Caco-2 (cell line): ENCODE measurements around the gene DOHH. TPM values are rescaled to one million over a fixed set of nuclear protein-coding genes. Genes with fewer than 3 reads are reported as not detected.

Experiments used
- BruUV-seq: library from RNA; stranded (reverse); fragments of 400-500 nt; replicated peaks from 2 replicates; lab custom pipeline; 2021; lab: Mats Ljungman, UMichigan
- CTCF ChIA-PET: fragments of 300-600 bp; sonication (Branson Sonifier 250); formaldehyde crosslinking; loops from one replicate; lab custom pipeline; 2022; ENCODE audit warnings: antibody characterized with exemption; lab: Charles Lee
- POLR2A ChIA-PET: fragments of 300-600 bp; sonication (Branson Sonifier 250); formaldehyde crosslinking; loops from one replicate; lab custom pipeline; 2022; ENCODE audit warnings: antibody characterized with exemption; lab: Charles Lee
- DNase-seq, 2 experiments: peaks; one replicate each; pipeline versions ENCODE4 v3.0.0 to v3.0.0-alpha.2; 2020 to 2022
- H3K27me3 ChIP-seq: replicated peaks from 2 replicates; pipeline ENCODE4 v1.6.0; 2011; ENCODE audit warnings: low read length; ENCODE audit not compliant: control insufficient read depth, insufficient read depth
- H3K36me3 ChIP-seq: 2 replicates; pipeline ENCODE4 v1.5.1; 2011; ENCODE audit warnings: low read length; ENCODE audit not compliant: control insufficient read depth, insufficient read depth
- H3K4me1 ChIP-seq: fragments of 250-450 bp; sonication (Bioruptor Pico); 2 replicates; pipeline ENCODE4 v1.5.1; 2020; ENCODE audit warnings: mild to moderate bottlenecking
- H3K4me3 ChIP-seq: 2 replicates; pipeline ENCODE4 v1.5.1; 2011; ENCODE audit warnings: low read depth, mild to moderate bottlenecking, control low read depth, low read length
- H3K9me3 ChIP-seq: fragments of 250-450 bp; sonication (Bioruptor Pico); 2 replicates; pipeline ENCODE4 v1.5.1; 2020; ENCODE audit warnings: mild to moderate bottlenecking, moderate library complexity
- H3K27ac Mint-ChIP-seq: one replicate; pipeline ENCODE4 v1.8.0; 2022; ENCODE audit warnings: mixed read lengths; ENCODE audit not compliant: unreplicated experiment
- H3K27me3 Mint-ChIP-seq: one replicate; pipeline ENCODE4 v1.8.0; 2022; ENCODE audit warnings: mixed read lengths; ENCODE audit not compliant: insufficient read depth, unreplicated experiment
- H3K36me3 Mint-ChIP-seq: one replicate; pipeline ENCODE4 v1.8.0; 2022; ENCODE audit warnings: mild to moderate bottlenecking, mixed read lengths; ENCODE audit not compliant: insufficient read depth, unreplicated experiment
- H3K4me1 Mint-ChIP-seq: one replicate; pipeline ENCODE4 v1.8.0; 2022; ENCODE audit warnings: low read depth, mixed read lengths; ENCODE audit not compliant: unreplicated experiment
- H3K4me3 Mint-ChIP-seq: one replicate; pipeline ENCODE4 v1.8.0; 2022; ENCODE audit warnings: mild to moderate bottlenecking, moderate library complexity, mixed read lengths; ENCODE audit not compliant: unreplicated experiment
- H3K9me3 Mint-ChIP-seq: one replicate; pipeline ENCODE4 v1.8.0; 2022; ENCODE audit warnings: mixed read lengths; ENCODE audit not compliant: unreplicated experiment
- intact Hi-C: fragments of 100-400 bp; cut with micrococcal nuclease; formaldehyde crosslinking; loops from one replicate; pipeline ENCODE4 v1.10.0; 2022; ENCODE audit not compliant: unreplicated experiment
- total RNA-seq: library from RNA; stranded (reverse); gene quantifications from 2 replicates; pipeline ENCODE4 v1.2.3, GENCODE V29; 2022
- TF ChIP-seq, protein P1 (sequence below), 2 experiments: fragments of 200-600 bp in 1 of 2; IDR thresholded peaks; 1 replicate in 1 of 2; 2 replicates in 1 of 2; pipeline versions ENCODE4 v1.5.1 to v1.8.0; 2011 to 2022; ENCODE audit warnings: antibody characterized with exemption in 1 of 2, control low read depth in 1 of 2, inconsistent platforms in 1 of 2, low read depth in 1 of 2, low read length in 1 of 2, mild to moderate bottlenecking in 1 of 2, moderate library complexity in 1 of 2; ENCODE audit not compliant: insufficient read depth in 1 of 2, severe bottlenecking in 1 of 2, unreplicated experiment in 1 of 2

The DOHH gene
- total RNA-seq, 1 experiment from 2014 or later, result 17.4 TPM

DNA sequence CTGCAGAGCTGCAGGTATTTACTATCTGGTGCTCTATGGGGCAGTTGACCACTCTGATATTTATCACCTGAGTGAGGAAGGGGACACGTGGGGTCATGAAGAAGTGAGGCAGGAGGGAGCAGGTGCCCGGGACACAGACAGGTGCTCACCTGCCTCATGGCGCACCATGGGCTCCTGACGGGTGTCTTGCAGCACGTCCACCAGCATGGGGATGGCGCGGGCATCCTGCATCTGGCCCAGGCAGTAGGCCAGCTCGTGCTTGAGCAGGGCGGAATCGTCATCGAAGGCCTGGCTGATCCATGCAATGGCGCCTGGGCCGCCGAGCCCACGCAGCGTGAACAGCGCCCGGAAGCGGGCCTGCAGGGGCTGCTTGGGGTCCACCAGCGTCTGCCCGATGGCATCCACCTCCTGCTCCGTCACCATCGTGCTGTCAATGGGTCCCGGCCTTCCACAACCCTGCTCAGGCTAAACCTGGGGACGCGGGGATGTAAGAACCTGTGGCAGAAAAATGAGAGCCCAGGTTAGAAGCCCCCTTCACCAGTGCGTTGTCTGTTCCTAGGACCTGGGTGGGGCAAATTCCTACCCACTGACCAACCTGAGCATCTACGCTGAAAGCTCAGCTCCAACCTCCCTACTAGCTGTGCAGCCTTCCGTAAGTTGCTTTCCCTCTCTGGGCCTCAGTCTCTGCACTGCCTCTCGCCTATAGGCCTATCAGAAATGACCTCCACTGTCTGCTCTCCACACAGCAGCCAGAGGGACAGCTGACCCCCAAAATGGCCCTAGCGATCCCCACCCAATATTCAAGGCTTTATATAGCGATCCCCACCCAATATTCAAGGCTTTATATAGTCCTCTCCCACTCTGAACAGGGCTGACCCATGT, 3.8 kb downstream of the DOHH start:
- Mint-ChIP-seq H3K4me3 (no peak overlapping the region), H3K9me3 (no peaks in the 10 kb centered on the region), H3K4me1 (peaks cover 11% of the 10 kb centered on the region), H3K36me3 (peaks cover 42% of the 10 kb centered on the region), H3K27ac (no peak overlapping the region), H3K27me3 (no peaks in the 10 kb centered on the region)
- intact Hi-C loops, result loop anchor here (1.0 kb wide), 1 partner anchor 9 kb away; no protein-coding TSS in a partner anchor
- no TSS peak for BruUV-seq
- TF ChIP-seq, protein P1, sequence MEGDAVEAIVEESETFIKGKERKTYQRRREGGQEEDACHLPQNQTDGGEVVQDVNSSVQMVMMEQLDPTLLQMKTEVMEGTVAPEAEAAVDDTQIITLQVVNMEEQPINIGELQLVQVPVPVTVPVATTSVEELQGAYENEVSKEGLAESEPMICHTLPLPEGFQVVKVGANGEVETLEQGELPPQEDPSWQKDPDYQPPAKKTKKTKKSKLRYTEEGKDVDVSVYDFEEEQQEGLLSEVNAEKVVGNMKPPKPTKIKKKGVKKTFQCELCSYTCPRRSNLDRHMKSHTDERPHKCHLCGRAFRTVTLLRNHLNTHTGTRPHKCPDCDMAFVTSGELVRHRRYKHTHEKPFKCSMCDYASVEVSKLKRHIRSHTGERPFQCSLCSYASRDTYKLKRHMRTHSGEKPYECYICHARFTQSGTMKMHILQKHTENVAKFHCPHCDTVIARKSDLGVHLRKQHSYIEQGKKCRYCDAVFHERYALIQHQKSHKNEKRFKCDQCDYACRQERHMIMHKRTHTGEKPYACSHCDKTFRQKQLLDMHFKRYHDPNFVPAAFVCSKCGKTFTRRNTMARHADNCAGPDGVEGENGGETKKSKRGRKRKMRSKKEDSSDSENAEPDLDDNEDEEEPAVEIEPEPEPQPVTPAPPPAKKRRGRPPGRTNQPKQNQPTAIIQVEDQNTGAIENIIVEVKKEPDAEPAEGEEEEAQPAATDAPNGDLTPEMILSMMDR (IDR thresholded peaks at IDR 0.05; ENCODE audit: insufficient read depth in 1 of 2, low read depth in 1 of 2, low read length in 1 of 2, severe bottlenecking in 1 of 2, unreplicated experiment in 1 of 2), result no peak
- CTCF ChIA-PET, result no interaction called here
- DNase-seq, result no peak
- Histone ChIP-seq H3K4me3 (no peak overlapping the region), H3K27me3 (no peaks in the 10 kb centered on the region), H3K36me3 (no peaks in the 10 kb centered on the region), H3K9me3 (no peaks in the 10 kb centered on the region), H3K4me1 (peaks cover 4% of the 10 kb centered on the region; the same call in 1 of the 2 replicates)
- POLR2A ChIA-PET, result no interaction called here

DNA sequence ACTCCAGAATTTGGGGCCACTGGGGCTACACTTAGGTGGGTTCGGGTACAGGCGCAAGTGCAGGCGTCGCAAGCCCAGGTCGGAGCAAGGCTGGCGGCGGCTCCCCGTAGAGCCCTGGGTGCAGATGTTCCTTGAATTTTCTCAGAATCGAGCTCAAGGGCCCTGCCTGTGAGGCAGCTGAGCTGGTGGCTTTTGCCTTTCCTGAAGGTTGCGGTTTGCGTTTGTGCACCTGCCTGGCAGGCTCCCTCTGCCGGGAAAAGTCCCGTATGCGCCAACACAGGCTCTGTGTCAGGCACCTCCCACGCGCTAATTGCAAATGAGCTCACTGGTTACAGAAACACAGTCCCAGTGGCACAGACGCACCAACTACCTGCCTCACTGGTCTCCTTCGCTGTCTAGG, 5.9 kb downstream of the DOHH start:
- BruUV-seq, result no TSS peak
- DNase-seq, result no peak
- CTCF ChIA-PET, result interaction anchor here (0.5 to 1.0 kb wide), 2 partner anchors 9 to 31 kb away, joined by 3 to 4 read pairs; no protein-coding TSS in a partner anchor
- H3K4me3 ChIP-seq, result no peak overlapping the region
- intact Hi-C loops, result no loop called here
- no peaks in the 10 kb centered on the region for H3K27me3 Mint-ChIP-seq
- no peaks in the 10 kb centered on the region for H3K9me3 ChIP-seq
- H3K27me3 ChIP-seq, result no peaks in the 10 kb centered on the region
- no peaks in the 10 kb centered on the region for H3K9me3 Mint-ChIP-seq
- TF ChIP-seq, protein P1 (IDR thresholded peaks at IDR 0.05; ENCODE audit: insufficient read depth in 1 of 2, low read depth in 1 of 2, low read length in 1 of 2, severe bottlenecking in 1 of 2, unreplicated experiment in 1 of 2), result no peak
- H3K4me3 Mint-ChIP-seq, result no peak overlapping the region
- peaks cover 5% of the 10 kb centered on the region for H3K4me1 Mint-ChIP-seq
- no peaks in the 10 kb centered on the region for H3K36me3 ChIP-seq
- H3K4me1 ChIP-seq, result peaks cover 4% of the 10 kb centered on the region; the same call in 1 of the 2 replicates
- H3K27ac Mint-ChIP-seq, result no peak overlapping the region
- peaks cover 31% of the 10 kb centered on the region for H3K36me3 Mint-ChIP-seq
- POLR2A ChIA-PET, result interaction anchor here (0.5 kb wide), 1 partner anchor 75 kb away, joined by 4 read pairs; no protein-coding TSS in a partner anchor

DNA sequence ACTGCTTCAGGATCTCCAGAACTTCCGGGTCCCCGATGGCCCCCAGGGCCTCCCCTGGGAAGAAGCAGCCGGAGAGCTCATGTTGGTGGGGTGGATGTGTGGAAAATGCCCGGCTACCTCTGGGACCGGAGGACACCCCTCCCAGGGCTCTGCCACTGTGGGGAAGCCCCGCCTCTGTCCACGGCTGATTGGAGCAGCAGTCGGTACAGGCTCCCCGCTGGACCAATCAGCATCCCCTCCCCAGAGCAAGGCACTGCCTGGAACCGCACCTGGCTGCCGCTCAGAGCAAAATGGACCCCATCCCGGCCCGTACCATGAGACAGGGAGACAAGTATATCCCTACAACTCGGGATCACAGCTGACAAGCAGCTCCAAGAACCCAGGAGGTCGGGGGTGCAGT, 6.4 kb downstream of the DOHH start:
- Histone ChIP-seq H3K9me3 (no peaks in the 10 kb centered on the region), H3K4me1 (peaks cover 4% of the 10 kb centered on the region; the same call in 1 of the 2 replicates), H3K36me3 (no peaks in the 10 kb centered on the region), H3K4me3 (no peak overlapping the region), H3K27me3 (no peaks in the 10 kb centered on the region)
- no peak overlapping the region for H3K27ac Mint-ChIP-seq
- ChIA-PET CTCF (interaction anchor here (0.5 to 1.0 kb wide), 2 partner anchors 9 to 30 kb away, joined by 3 to 4 read pairs; no protein-coding TSS in a partner anchor), POLR2A (interaction anchor here (0.5 kb wide), 1 partner anchor 75 kb away, joined by 4 read pairs; no protein-coding TSS in a partner anchor)
- peak; percentile 58 to 61 for DNase-seq
- TF ChIP-seq, protein P1 (IDR thresholded peaks at IDR 0.05; ENCODE audit: insufficient read depth in 1 of 2, low read depth in 1 of 2, low read length in 1 of 2, severe bottlenecking in 1 of 2, unreplicated experiment in 1 of 2), result no peak
- peaks cover 31% of the 10 kb centered on the region for H3K36me3 Mint-ChIP-seq
- H3K27me3 Mint-ChIP-seq, result no peaks in the 10 kb centered on the region
- peaks cover 5% of the 10 kb centered on the region for H3K4me1 Mint-ChIP-seq
- intact Hi-C loops, result no loop called here
- H3K4me3 Mint-ChIP-seq, result no peak overlapping the region
- no TSS peak for BruUV-seq
- no peaks in the 10 kb centered on the region for H3K9me3 Mint-ChIP-seq
